Endothelial cell of umbilical vein (primary cell): ENCODE data around the gene SOX13. TPM values are rescaled to one million over a fixed set of nuclear protein-coding genes. Genes with fewer than 3 reads are reported as not detected.

Experiments used
- BruUV-seq: library from RNA; stranded (reverse); fragments of 400-500 nt; replicated peaks from 2 replicates; lab custom pipeline; 2021; lab: Mats Ljungman, UMichigan
- CTCF ChIA-PET: fragments of 300-600, 350-600 bp; sonication (Branson Sonifier 250); formaldehyde crosslinking; loops from one replicate; lab custom pipeline; 2021; ENCODE audit warnings: antibody characterized with exemption, inconsistent platforms; lab: Charles Lee
- POLR2A ChIA-PET: fragments of 300-600, 350-600 bp; sonication (Branson Sonifier 250); formaldehyde crosslinking; loops from one replicate; lab custom pipeline; 2021; ENCODE audit warnings: antibody characterized with exemption, inconsistent platforms; lab: Charles Lee
- DNase-seq: peaks from one replicate; pipeline ENCODE4 v3.0.0-alpha.2; 2011; ENCODE audit warnings: low read depth, low spot score
- FAIRE-seq: peaks from 2 replicates; lab custom pipeline; 2011; peaks lifted over from hg19 to GRCh38; lab: Jason Lieb, UNC
- H2AFZ ChIP-seq: 2 replicates; pipeline ENCODE4 v1.6.0; 2012; ENCODE audit warnings: low read depth, low read length, control low read depth, inconsistent platforms
- H3K27ac ChIP-seq: 2 replicates; pipeline ENCODE4 v1.5.1; 2011; ENCODE audit warnings: low read depth, mild to moderate bottlenecking, control low read depth, low read length, moderate library complexity; ENCODE audit not compliant: insufficient read depth
- H3K27me3 ChIP-seq, 2 experiments: 2 replicates each; pipeline versions ENCODE4 v1.6.0 to v1.6.1; 2011; ENCODE audit warnings: low read length in 2 of 2, mixed read lengths in 1 of 2; ENCODE audit not compliant: control insufficient read depth in 2 of 2, insufficient read depth in 2 of 2
- H3K36me3 ChIP-seq, 2 experiments: 2 replicates in 1 of 2; 3 replicates in 1 of 2; pipeline ENCODE4 v1.5.1; 2011; ENCODE audit warnings: low read length in 2 of 2, mild to moderate bottlenecking in 1 of 2, moderate library complexity in 1 of 2; ENCODE audit not compliant: control insufficient read depth in 2 of 2, insufficient read depth in 2 of 2; ENCODE audit errors: extremely low read depth in 1 of 2
- H3K4me1 ChIP-seq: 3 replicates; pipeline ENCODE4 v1.5.1; 2011; ENCODE audit warnings: mild to moderate bottlenecking, low read length; ENCODE audit not compliant: control insufficient read depth, insufficient read depth; ENCODE audit errors: extremely low read depth
- H3K4me2 ChIP-seq: 2 replicates; pipeline ENCODE4 v1.6.1; 2011; ENCODE audit warnings: low read length, control low read depth, mixed read lengths; ENCODE audit not compliant: insufficient read depth
- H3K4me3 ChIP-seq, 3 experiments: fragments of 200-600 bp in 1 of 3; sonication (generic), shearing (Covaris generic) in 1 of 3; replicated peaks in 1 of 3; 2 replicates each; pipeline ENCODE4 v1.5.1; 2011 to 2016; ENCODE audit warnings: control low read depth in 3 of 3, low read length in 3 of 3, mild to moderate bottlenecking in 2 of 3, inconsistent platforms in 1 of 3, low read depth in 1 of 3, moderate library complexity in 1 of 3; ENCODE audit not compliant: insufficient read depth in 1 of 3
- H3K79me2 ChIP-seq: 2 replicates; pipeline ENCODE4 v1.6.0; 2012; ENCODE audit warnings: low read length, inconsistent platforms; ENCODE audit not compliant: control insufficient read depth, insufficient read depth
- H3K9ac ChIP-seq: replicated peaks from 2 replicates; pipeline ENCODE3; 2011; ENCODE audit warnings: low read length, control low read depth; ENCODE audit not compliant: insufficient read depth; ENCODE audit errors: extremely low read depth
- H3K9me1 ChIP-seq: replicated peaks from 3 replicates; pipeline ENCODE4 v1.6.0; 2011; ENCODE audit warnings: mild to moderate bottlenecking, low read length; ENCODE audit not compliant: control insufficient read depth, insufficient read depth; ENCODE audit errors: extremely low read depth
- H3K9me3 ChIP-seq: replicated peaks from 2 replicates; pipeline ENCODE4 v1.5.1; 2012; ENCODE audit warnings: low read length, inconsistent platforms; ENCODE audit not compliant: control insufficient read depth, insufficient read depth
- H4K20me1 ChIP-seq: replicated peaks from 2 replicates; pipeline ENCODE3; 2011; ENCODE audit warnings: mild to moderate bottlenecking, low read length; ENCODE audit not compliant: control insufficient read depth, insufficient read depth; ENCODE audit errors: extremely low read depth
- EZH2 ChIP-seq: IDR thresholded peaks from 2 replicates; pipeline ENCODE4 v1.6.1; 2012; ENCODE audit warnings: borderline replicate concordance, low read depth, mild to moderate bottlenecking, moderate library complexity, low read length, inconsistent platforms; ENCODE audit not compliant: severe bottlenecking
- FOS ChIP-seq: IDR thresholded peaks from 2 replicates; pipeline ENCODE4 v1.6.1; 2011; ENCODE audit warnings: mild to moderate bottlenecking, low read length, moderate library complexity, borderline replicate concordance; ENCODE audit not compliant: insufficient read depth
- MYC ChIP-seq: IDR thresholded peaks from one replicate; pipeline ENCODE4 v1.6.1; 2011; ENCODE audit warnings: mild to moderate bottlenecking, low read depth, low read length
- POLR2AphosphoS5 ChIP-seq: IDR thresholded peaks from 2 replicates; pipeline ENCODE4 v1.6.1; 2012; ENCODE audit warnings: low read depth, mild to moderate bottlenecking, control low read depth, low read length, moderate library complexity; ENCODE audit not compliant: insufficient read depth
- dilution Hi-C: fragments of 300-500 bp; cut with MboI; formaldehyde crosslinking; loops from one replicate; pipeline ENCODE4 v1.15.0; 2019; ENCODE audit warnings: low sequenced_read_pairs; ENCODE audit not compliant: extremely low pct_ligation_motif_present
- intact Hi-C: fragments of 100-400 bp; cut with micrococcal nuclease; formaldehyde crosslinking; loops from one replicate; pipeline ENCODE4 v1.10.0; 2022
- polyA plus RNA-seq, 4 experiments: library from polyadenylated mRNA; depleted of rRNA in 3 of 4; stranded (reverse) in 3 of 4; unstranded in 1 of 4; fragments of >200 nt; gene quantifications; 2 replicates each; pipeline versions ENCODE4 v1.2.1 to v1.2.3, GENCODE V29; 2011 to 2012; ENCODE audit warnings: missing spikeins in 1 of 4
- total RNA-seq: library from RNA; stranded (reverse); gene quantifications from 2 replicates; pipeline ENCODE4 v1.2.3, GENCODE V29; 2021
- TF ChIP-seq, protein P1 (sequence below): IDR thresholded peaks from 2 replicates; pipeline ENCODE4 v1.6.1; 2011; ENCODE audit not compliant: insufficient read depth, insufficient read length
- TF ChIP-seq, protein P2 (sequence below), 2 donors: IDR thresholded peaks; 1 replicate in 1 of 2; 2 replicates in 1 of 2; pipeline ENCODE4 v1.5.1; 2011; ENCODE audit warnings: low read length in 2 of 2, mild to moderate bottlenecking in 2 of 2, moderate library complexity in 2 of 2, control low read depth in 1 of 2, inconsistent platforms in 1 of 2, low read depth in 1 of 2; ENCODE audit not compliant: insufficient read depth in 1 of 2; ENCODE audit errors: extremely low read depth in 1 of 2

Gene SOX13
- total and polyA plus RNA-seq, 2 donors (not counting 3 experiments of a cell fraction or from before 2014, with no cell fraction given) = 40.8 to 57.7 TPM

- Histone ChIP-seq H3K27ac (peak overlapping the region; percentile 6), H3K9me1 (no peaks in the 10 kb centered on the region), H3K4me1 (peaks cover 25% of the 10 kb centered on the region), H3K4me3 (no peak overlapping the region), H4K20me1 (no peaks in the 10 kb centered on the region), H2AFZ (no peak overlapping the region), H3K79me2 (peaks cover 22% of the 10 kb centered on the region), H3K36me3 (no peaks in the 10 kb centered on the region), H3K27me3 (no peaks in the 10 kb centered on the region), H3K9ac (no peak overlapping the region), H3K4me2 (no peak overlapping the region), H3K9me3 (no peaks in the 10 kb centered on the region)
- DNase-seq (no peak), FAIRE-seq (peak; percentile 38)
- dilution Hi-C loops (no loop called here), intact Hi-C loops (loop anchor here (1.0 kb wide), 1 partner anchor 14 kb away; no protein-coding TSS in a partner anchor)
- CTCF ChIA-PET = interaction anchor here (1.2 to 3.4 kb wide), 7 partner anchors 10 to 227 kb away, joined by 3 to 24 read pairs (median 8); partner anchors contain the start of gene SOX13
- TF ChIP-seq EZH2 (no peak), FOS (no peak), MYC (no peak), POLR2AphosphoS5 (no peak)
- POLR2A ChIA-PET = no interaction called here
- BruUV-seq = no TSS peak
Measured at GRCh38 chr1:204087893-204088528, 15.1 kb downstream of the SOX13 start.

DNA sequence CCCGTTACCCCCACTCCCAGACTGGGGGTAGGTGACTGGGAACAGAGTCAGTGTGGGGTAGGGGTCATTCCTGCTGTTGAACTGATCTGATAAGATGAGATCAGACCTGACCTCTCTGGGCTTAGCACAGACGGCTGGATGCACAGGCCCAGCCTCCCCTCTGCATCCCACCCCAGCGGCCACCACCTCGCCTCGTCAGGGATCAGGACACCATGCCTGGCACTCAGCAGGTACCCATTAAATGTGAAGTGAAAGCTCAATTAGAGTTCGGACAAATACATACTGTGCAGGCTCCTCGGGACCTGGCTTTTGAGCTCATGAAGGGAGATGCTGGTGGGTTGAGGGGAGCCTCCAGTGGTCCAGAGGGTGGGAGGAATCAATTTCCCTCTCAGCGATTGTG, 15.7 kb downstream of the SOX13 start:
- dilution Hi-C loops (no loop called here), intact Hi-C loops (loop anchor here (1.0 kb wide), 1 partner anchor 14 kb away; no protein-coding TSS in a partner anchor)
- Histone ChIP-seq H3K4me3 (no peak overlapping the region), H4K20me1 (no peaks in the 10 kb centered on the region), H3K9me1 (no peaks in the 10 kb centered on the region), H3K79me2 (peaks cover 22% of the 10 kb centered on the region), H3K27me3 (no peaks in the 10 kb centered on the region), H3K27ac (peak overlapping the region; percentile 6), H3K9me3 (no peaks in the 10 kb centered on the region), H2AFZ (no peak overlapping the region), H3K9ac (no peak overlapping the region), H3K36me3 (no peaks in the 10 kb centered on the region), H3K4me2 (peak overlapping the region; percentile 23), H3K4me1 (peaks cover 25% of the 10 kb centered on the region)
- POLR2A ChIA-PET = no interaction called here
- no peak for FAIRE-seq
- no peak for DNase-seq
- CTCF ChIA-PET = interaction anchor here (0.6 to 2.7 kb wide), 9 partner anchors 8 to 228 kb away, joined by 3 to 24 read pairs (median 3); partner anchors contain the start of gene SOX13
- BruUV-seq = no TSS peak
- TF ChIP-seq, protein P1, sequence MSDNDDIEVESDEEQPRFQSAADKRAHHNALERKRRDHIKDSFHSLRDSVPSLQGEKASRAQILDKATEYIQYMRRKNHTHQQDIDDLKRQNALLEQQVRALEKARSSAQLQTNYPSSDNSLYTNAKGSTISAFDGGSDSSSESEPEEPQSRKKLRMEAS = no peak
- TF ChIP-seq, protein P2, sequence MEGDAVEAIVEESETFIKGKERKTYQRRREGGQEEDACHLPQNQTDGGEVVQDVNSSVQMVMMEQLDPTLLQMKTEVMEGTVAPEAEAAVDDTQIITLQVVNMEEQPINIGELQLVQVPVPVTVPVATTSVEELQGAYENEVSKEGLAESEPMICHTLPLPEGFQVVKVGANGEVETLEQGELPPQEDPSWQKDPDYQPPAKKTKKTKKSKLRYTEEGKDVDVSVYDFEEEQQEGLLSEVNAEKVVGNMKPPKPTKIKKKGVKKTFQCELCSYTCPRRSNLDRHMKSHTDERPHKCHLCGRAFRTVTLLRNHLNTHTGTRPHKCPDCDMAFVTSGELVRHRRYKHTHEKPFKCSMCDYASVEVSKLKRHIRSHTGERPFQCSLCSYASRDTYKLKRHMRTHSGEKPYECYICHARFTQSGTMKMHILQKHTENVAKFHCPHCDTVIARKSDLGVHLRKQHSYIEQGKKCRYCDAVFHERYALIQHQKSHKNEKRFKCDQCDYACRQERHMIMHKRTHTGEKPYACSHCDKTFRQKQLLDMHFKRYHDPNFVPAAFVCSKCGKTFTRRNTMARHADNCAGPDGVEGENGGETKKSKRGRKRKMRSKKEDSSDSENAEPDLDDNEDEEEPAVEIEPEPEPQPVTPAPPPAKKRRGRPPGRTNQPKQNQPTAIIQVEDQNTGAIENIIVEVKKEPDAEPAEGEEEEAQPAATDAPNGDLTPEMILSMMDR (IDR thresholded peaks at IDR 0.05; ENCODE audit: extremely low read depth in 1 of 2, insufficient read depth in 1 of 2, low read depth in 1 of 2, low read length in 2 of 2) = no peak
